CD4-positive, alpha-beta T cell (primary cell): ENCODE results near the gene BLCAP. TPM values are rescaled to one million over a fixed set of nuclear protein-coding genes. Genes with fewer than 3 reads are reported as not detected.
"Not testable (repeated sequence)": the region's sequence is repeated elsewhere in the genome, so short reads cannot be mapped to it uniquely, and the experiment has no call there.

Experiments used
- ATAC-seq: fragments of 200-7000 bp; cut with Tn5 transposase; one replicate; pipeline ENCODE4 v1.10.0; 2022; ENCODE audit warnings: mild to moderate bottlenecking; ENCODE audit not compliant: poor library complexity
- CTCF ChIA-PET: fragments of 350-600 bp; sonication (Branson Sonifier 250); formaldehyde crosslinking; loops from one replicate; lab custom pipeline; 2021; ENCODE audit warnings: antibody characterized with exemption, inconsistent platforms; lab: Charles Lee
- POLR2A ChIA-PET: fragments of 350-600 bp; sonication (Branson Sonifier 250); formaldehyde crosslinking; loops from one replicate; lab custom pipeline; 2021; ENCODE audit warnings: antibody characterized with exemption, inconsistent platforms; lab: Charles Lee
- DNase-seq, 14 experiments: peaks; one replicate each; pipeline ENCODE4 v3.0.0-alpha.2; 2013 to 2020; ENCODE audit warnings: mixed read lengths in 2 of 14
- H3K27ac ChIP-seq, 2 donors: one replicate each; pipeline versions ENCODE4 v1.5.1 to v1.7.0; 2013; ENCODE audit warnings: low read length in 2 of 2, low read depth in 1 of 2, mild to moderate bottlenecking in 1 of 2
- H3K27me3 ChIP-seq, 2 experiments: 1 replicate in 1 of 2; 2 replicates in 1 of 2; pipeline versions ENCODE4 v1.6.1 to v1.7.0; 2013; ENCODE audit warnings: low read length in 2 of 2, control low read depth in 1 of 2, mild to moderate bottlenecking in 1 of 2, moderate library complexity in 1 of 2; ENCODE audit not compliant: insufficient read depth in 2 of 2, control insufficient read depth in 1 of 2
- H3K36me3 ChIP-seq: one replicate; pipeline ENCODE4 v1.6.1; 2013; ENCODE audit warnings: low read length, control low read depth; ENCODE audit not compliant: insufficient read depth
- H3K4me1 ChIP-seq: one replicate; pipeline ENCODE4 v1.6.1; 2013; ENCODE audit warnings: low read length, control low read depth; ENCODE audit not compliant: insufficient read depth
- H3K4me3 ChIP-seq: one replicate; pipeline ENCODE4 v1.5.1; 2013; ENCODE audit warnings: mild to moderate bottlenecking, low read length, moderate library complexity
- H3K9me3 ChIP-seq, 2 experiments: 1 replicate in 1 of 2; 2 replicates in 1 of 2; pipeline versions ENCODE4 v1.6.1 to v1.7.0; 2013; ENCODE audit warnings: low read length in 2 of 2, mild to moderate bottlenecking in 2 of 2, control low read depth in 1 of 2, moderate library complexity in 1 of 2; ENCODE audit not compliant: control insufficient read depth in 1 of 2, insufficient read depth in 1 of 2
- H3K27ac Mint-ChIP-seq: one replicate; pipeline ENCODE4 v1.8.0; 2020; ENCODE audit warnings: mixed read lengths
- H3K27me3 Mint-ChIP-seq: one replicate; pipeline ENCODE4 v1.8.0; 2021; ENCODE audit warnings: mixed read lengths
- H3K36me3 Mint-ChIP-seq: one replicate; pipeline ENCODE4 v1.8.0; 2021; ENCODE audit warnings: low read depth, mixed read lengths
- H3K4me1 Mint-ChIP-seq: one replicate; pipeline ENCODE4 v1.8.0; 2021; ENCODE audit warnings: low read depth, mixed read lengths
- H3K4me3 Mint-ChIP-seq: one replicate; pipeline ENCODE4 v1.8.0; 2020; ENCODE audit warnings: mild to moderate bottlenecking, mixed read lengths
- H3K9me3 Mint-ChIP-seq: one replicate; pipeline ENCODE4 v1.8.0; 2020; ENCODE audit warnings: mixed read lengths
- CTCF ChIP-seq: fragments of 200-600 bp; IDR thresholded peaks from one replicate; pipeline ENCODE4 v1.8.0; 2022; ENCODE audit warnings: antibody characterized with exemption, mild to moderate bottlenecking
- intact Hi-C, 2 experiments: fragments of 100-400 bp; cut with DNase I in 1 of 2; cut with micrococcal nuclease in 1 of 2; formaldehyde crosslinking; loops; one replicate each; pipeline versions ENCODE4 v1.15.1 to v1.9.0; 2023 to 2025; cut with DNase I, micrococcal nuclease
- total RNA-seq, 174 experiments: library from RNA in 2 of 174; stranded (reverse) in 2 of 174; gene quantifications; one replicate each; pipeline ENCODE4 v1.2.3 and lab custom pipeline; 2021 to 2026

Gene BLCAP
- total RNA-seq, 2 experiments from 2014 or later: 59.4 to 60.1 TPM

DNA sequence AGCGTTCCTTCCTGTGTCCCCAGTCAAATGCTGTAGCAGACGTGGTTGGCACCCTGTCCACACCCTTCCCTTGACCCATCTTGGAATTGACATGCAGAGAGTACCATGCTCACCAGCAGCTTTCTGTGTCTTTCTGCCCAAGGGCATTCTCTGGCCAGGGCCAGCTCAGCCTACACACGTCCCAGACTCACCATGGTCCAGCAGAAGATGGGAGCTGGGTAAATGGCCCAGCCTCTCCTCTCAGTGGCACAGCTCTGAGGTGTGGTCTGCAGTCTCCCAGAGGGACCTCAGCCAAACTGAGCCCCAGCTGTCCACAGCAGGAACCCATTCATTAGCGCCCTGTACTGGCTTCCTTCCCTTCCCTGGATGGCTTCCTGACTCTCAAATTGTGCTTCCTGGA, 31.1 kb upstream of the BLCAP start:
- Mint-ChIP-seq H3K9me3 (no peaks in the 10 kb centered on the region), H3K36me3 (no peaks in the 10 kb centered on the region), H3K27ac (no peak overlapping the region), H3K4me1 (no peaks in the 10 kb centered on the region), H3K4me3 (no peak overlapping the region), H3K27me3 (peaks cover 54% of the 10 kb centered on the region)
- ChIA-PET POLR2A (no interaction called here), CTCF (no interaction called here)
- no peak overlapping the region for H3K4me3 ChIP-seq
- no peaks in the 10 kb centered on the region for H3K36me3 ChIP-seq
- peaks cover 8 to 17% of the 10 kb centered on the region in 2 experiments for H3K27me3 ChIP-seq
- H3K9me3 ChIP-seq: no peaks in the 10 kb centered on the region
- H3K4me1 ChIP-seq: no peaks in the 10 kb centered on the region
- H3K27ac ChIP-seq: no peak overlapping the region
- DNase-seq (no peak), ATAC-seq (no peak)
- TF ChIP-seq CTCF: no peak
- intact Hi-C loops: no loop called here

- ChIA-PET CTCF (no interaction called here), POLR2A (no interaction called here)
- Mint-ChIP-seq H3K27me3 (peaks cover 49% of the 10 kb centered on the region), H3K4me1 (no peaks in the 10 kb centered on the region), H3K4me3 (no peak overlapping the region), H3K36me3 (no peaks in the 10 kb centered on the region), H3K27ac (no peak overlapping the region), H3K9me3 (no peaks in the 10 kb centered on the region)
- ATAC-seq (no peak), DNase-seq (no peak)
- no peak overlapping the region for H3K27ac ChIP-seq
- TF ChIP-seq CTCF: no peak
- no peaks in the 10 kb centered on the region for H3K4me1 ChIP-seq
- H3K9me3 ChIP-seq: no peaks in the 10 kb centered on the region
- H3K36me3 ChIP-seq: no peaks in the 10 kb centered on the region
- intact Hi-C loops: no loop called here
- H3K4me3 ChIP-seq: no peak overlapping the region
- H3K27me3 ChIP-seq: peaks cover 8 to 12% of the 10 kb centered on the region in 2 experiments
Measured at GRCh38 chr20:37558306-37558705, 30.6 kb upstream of the BLCAP start.

GRCh38 chr20:37556538-37556937, 28.9 kb upstream of the BLCAP start:
- Mint-ChIP-seq H3K27ac (no peak overlapping the region), H3K4me1 (no peaks in the 10 kb centered on the region), H3K4me3 (no peak overlapping the region), H3K27me3 (peaks cover 38% of the 10 kb centered on the region), H3K36me3 (no peaks in the 10 kb centered on the region), H3K9me3 (no peaks in the 10 kb centered on the region)
- H3K27me3 ChIP-seq: peaks cover 3 to 8% of the 10 kb centered on the region in 2 experiments
- no peak for TF ChIP-seq CTCF
- no peak overlapping the region for H3K4me3 ChIP-seq
- ChIA-PET CTCF (no interaction called here), POLR2A (no interaction called here)
- no peak overlapping the region for H3K27ac ChIP-seq
- intact Hi-C loops: no loop called here
- H3K4me1 ChIP-seq: no peaks in the 10 kb centered on the region
- no peaks in the 10 kb centered on the region for H3K36me3 ChIP-seq
- no peak for ATAC-seq
- no peak for DNase-seq
- no peaks in the 10 kb centered on the region for H3K9me3 ChIP-seq

GRCh38 chr20:37554721-37555298, 27.1 kb upstream of the BLCAP start:
- H3K4me3 ChIP-seq, H3K36me3 Mint-ChIP-seq, ATAC-seq, H3K4me1 ChIP-seq, H3K4me1 Mint-ChIP-seq, H3K9me3 ChIP-seq, POLR2A ChIA-PET, intact Hi-C loops, H3K27ac Mint-ChIP-seq, DNase-seq, CTCF ChIA-PET, H3K4me3 Mint-ChIP-seq, H3K36me3 ChIP-seq, H3K9me3 Mint-ChIP-seq, H3K27me3 ChIP-seq, H3K27ac ChIP-seq: not testable (repeated sequence)
- peaks cover 27% of the 10 kb centered on the region for H3K27me3 Mint-ChIP-seq
